Right lobe of liver (tissue), 6 donors: ENCODE measurements around the gene EIF4G3. TPM values are rescaled to one million over a fixed set of nuclear protein-coding genes. Genes with fewer than 3 reads are reported as not detected.
"Not testable (repeated sequence)": the region's sequence is repeated elsewhere in the genome, so short reads cannot be mapped to it uniquely, and the experiment has no call there.

Source experiments
- ATAC-seq, 4 donors: fragments of 200-7000 bp; cut with Tn5 transposase; one replicate each; pipeline ENCODE4 v1.9.1; 2020; ENCODE audit warnings: mild to moderate bottlenecking in 4 of 4, moderate library complexity in 4 of 4
- DNase-seq, 3 donors: peaks; one replicate each; pipeline ENCODE4 v3.0.0-alpha.2; 2020
- H3K27ac ChIP-seq, 3 donors: fragments of 200-600 bp; one replicate each; pipeline ENCODE4 v1.8.0; 2022
- H3K27me3 ChIP-seq, 2 donors: fragments of 200-600 bp; one replicate each; pipeline ENCODE4 v1.8.0; 2022
- H3K36me3 ChIP-seq, 4 donors: fragments of 200-600 bp; sonication (generic) in 1 of 4; one replicate each; pipeline versions ENCODE4 v1.5.1 to v1.8.0; 2017 to 2022; ENCODE audit warnings: control low read depth in 1 of 4
- H3K4me1 ChIP-seq, 4 donors: fragments of 200-600 bp; sonication (generic) in 1 of 4; one replicate each; pipeline versions ENCODE4 v1.5.1 to v1.8.0; 2017 to 2022; ENCODE audit warnings: control low read depth in 1 of 4
- H3K4me3 ChIP-seq, 3 donors: fragments of 200-600 bp; one replicate each; pipeline ENCODE4 v1.8.0; 2022
- H3K9me3 ChIP-seq, 4 donors: fragments of 200-600 bp; sonication (generic) in 1 of 4; one replicate each; pipeline versions ENCODE4 v1.5.1 to v1.8.0; 2017 to 2022; ENCODE audit warnings: control low read depth in 1 of 4
- CTCF ChIP-seq, 4 donors: fragments of 200-600 bp in 3 of 4; fragments of 450-650 bp in 1 of 4; IDR thresholded peaks; one replicate each; pipeline versions ENCODE4 v1.5.1 to v1.8.0; 2016 to 2022; ENCODE audit warnings: antibody characterized with exemption in 4 of 4, mild to moderate bottlenecking in 2 of 4
- POLR2A ChIP-seq: fragments of 450-650 bp; IDR thresholded peaks from one replicate; pipeline ENCODE4 v1.6.1; 2017; ENCODE audit warnings: antibody characterized with exemption, mild to moderate bottlenecking
- WGBS: methylation state at CpG from one replicate; pipeline ENCODE4 v1.1.6; 2018; ENCODE audit warnings: low coverage, low lambda C conversion rate; ENCODE audit not compliant: insufficient coverage; ENCODE audit errors: missing lambda C conversion rate; 5-methylcytosine and 5-hydroxymethylcytosine counted together
- intact Hi-C, 2 donors: fragments of 100-400 bp; cut with DNase I; formaldehyde crosslinking; loops; one replicate each; pipeline versions ENCODE4 v1.11.2 to v1.14.1; 2022
- total RNA-seq, 6 experiments: library from RNA; depleted of rRNA in 2 of 6; stranded (reverse); fragments of >200 nt in 2 of 6; fragmentation: NEBNext Ultra II Directional in 3 of 6; extraction: Animal tissue kit (Norgen Biotek cat#: 25700) in 3 of 6; gene quantifications; one replicate each; pipeline versions ENCODE4 v1.1.0 to v1.2.4, GENCODE V29; 2016 to 2023
- donor health status: DM: no; HTN: yes; CAD: no.
- donor health status: DM: no; HTN: no; CAD: no.
- donor health status: DM: no; HTN: no; CAD: no.
- donor health status: DM: no; HTN: yes; CAD: no.
- donor health status: DM: no; HTN: yes; CAD: no.

EIF4G3 gene
- total RNA-seq, 6 experiments from 2014 or later, result 14.4 to 29.9 (median 23.5) TPM

GRCh38 chr1:21198929-21199328, 22.2 kb upstream of the EIF4G3 start:
- TF ChIP-seq POLR2A (no peak), CTCF (IDR thresholded peaks at IDR 0.05) (no peak)
- DNase-seq (no peak), ATAC-seq (no peak)
- H3K9me3 ChIP-seq, result no peaks in the 10 kb centered on the region
- H3K36me3 ChIP-seq, result no peaks in the 10 kb centered on the region
- WGBS, result 59% methylated on average over 4 of the region's 4 CpGs
- H3K4me3 ChIP-seq, result no peak overlapping the region
- no peaks in the 10 kb centered on the region for H3K27me3 ChIP-seq
- H3K27ac ChIP-seq, result no peak overlapping the region
- intact Hi-C loops, result loop anchor here (5.0 to 10.0 kb wide), 3 partner anchors 217 to 504 kb away; no protein-coding TSS in a partner anchor
- H3K4me1 ChIP-seq, result no peaks in the 10 kb centered on the region

GRCh38 chr1:21192871-21193270, 16.2 kb upstream of the EIF4G3 start:
- H3K9me3 ChIP-seq, result no peaks in the 10 kb centered on the region
- no peaks in the 10 kb centered on the region for H3K27me3 ChIP-seq
- DNase-seq (no peak), ATAC-seq (no peak)
- WGBS, result 62% methylated on average over 4 of the region's 4 CpGs
- H3K4me1 ChIP-seq, result no peaks in the 10 kb centered on the region
- no peak overlapping the region for H3K4me3 ChIP-seq
- intact Hi-C loops, result loop anchor here in 1 of 2 donors (10.0 kb wide), 1 partner anchor 498 kb away; no protein-coding TSS in a partner anchor
- H3K27ac ChIP-seq, result no peak overlapping the region
- TF ChIP-seq POLR2A, result no peak
- H3K36me3 ChIP-seq, result no peaks in the 10 kb centered on the region

- H3K36me3 ChIP-seq, result no peaks in the 10 kb centered on the region
- DNase-seq (no peak), ATAC-seq (peak; percentile 40 to 74 (median 46))
- H3K4me1 ChIP-seq, result no peaks in the 10 kb centered on the region
- no peaks in the 10 kb centered on the region for H3K9me3 ChIP-seq
- no peak overlapping the region for H3K4me3 ChIP-seq
- no peaks in the 10 kb centered on the region for H3K27me3 ChIP-seq
- WGBS, result 21% methylated on average over 2 of the region's 5 CpGs
- no peak overlapping the region for H3K27ac ChIP-seq
- TF ChIP-seq POLR2A (no peak), CTCF (IDR thresholded peaks at IDR 0.05) (no peak)
- intact Hi-C loops, result loop anchor here in 1 of 2 donors (10.0 kb wide), 1 partner anchor 497 kb away; no protein-coding TSS in a partner anchor
These were observed 15.6 kb upstream of the EIF4G3 start for GRCh38 chr1:21192284-21192683.

GRCh38 chr1:21190771-21191170, 14.1 kb upstream of the EIF4G3 start:
- not testable (repeated sequence) for H3K36me3 ChIP-seq, ATAC-seq, H3K4me3 ChIP-seq, H3K27me3 ChIP-seq, H3K4me1 ChIP-seq, H3K9me3 ChIP-seq, H3K27ac ChIP-seq, DNase-seq
- WGBS, result 39% methylated on average over 2 of the region's 2 CpGs
- intact Hi-C loops, result loop anchor here in 1 of 2 donors (10.0 kb wide), 1 partner anchor 496 kb away; no protein-coding TSS in a partner anchor

- DNase-seq (no peak), ATAC-seq (no peak)
- no peak overlapping the region for H3K4me3 ChIP-seq
- no peak for TF ChIP-seq POLR2A
- no peak for TF ChIP-seq CTCF (IDR thresholded peaks at IDR 0.05)
- WGBS, result 100% methylated on average over 1 of the region's 1 CpG
- intact Hi-C loops, result loop anchor here in 1 of 2 donors (10.0 kb wide), 1 partner anchor 495 kb away; no protein-coding TSS in a partner anchor
- no peaks in the 10 kb centered on the region for H3K9me3 ChIP-seq
- no peak overlapping the region for H3K27ac ChIP-seq
- H3K4me1 ChIP-seq, result no peaks in the 10 kb centered on the region
- no peaks in the 10 kb centered on the region for H3K36me3 ChIP-seq
- no peaks in the 10 kb centered on the region for H3K27me3 ChIP-seq
These were observed 13.3 kb upstream of the EIF4G3 start for GRCh38 chr1:21189906-21190500.
